ENCODE results near the gene BMP8A.
"Not testable (repeated sequence)": the region's sequence is repeated elsewhere in the genome, so short reads cannot be mapped to it uniquely, and the experiment has no call there.

The BMP8A gene

DNA sequence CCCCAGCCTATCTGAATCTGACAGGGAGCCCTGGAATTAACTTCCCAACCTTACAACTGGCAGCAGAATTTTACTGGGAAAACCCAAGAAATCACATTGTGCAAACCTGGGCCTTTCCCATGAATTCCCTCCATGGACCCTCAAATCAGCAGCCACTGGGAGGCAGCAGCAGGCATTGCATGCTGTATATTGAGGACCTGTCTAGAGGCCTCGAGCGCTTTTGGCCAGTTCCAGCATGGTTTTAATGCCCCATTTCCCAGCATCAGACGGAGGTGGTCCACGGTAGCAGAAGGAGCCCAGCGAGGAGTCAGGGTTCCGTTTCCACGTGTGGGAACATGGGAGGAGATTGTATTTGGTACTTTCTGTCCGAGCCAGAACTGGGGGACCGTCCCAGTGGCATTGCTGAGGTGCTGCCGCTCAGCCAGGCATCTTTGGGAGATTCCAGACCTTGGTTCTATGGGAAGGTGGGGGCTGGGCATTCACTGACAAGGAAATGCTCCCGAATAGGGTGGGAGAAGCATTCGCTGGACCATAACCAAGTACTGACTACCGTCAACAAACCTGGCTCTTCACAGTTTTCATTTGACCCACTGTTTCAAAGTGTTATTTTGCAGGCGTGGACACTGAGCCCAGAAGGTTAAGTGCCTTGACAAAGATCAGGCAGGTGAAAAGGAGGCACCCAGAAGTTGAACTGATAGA is 15.9 kb downstream of the BMP8A start:
- Mint-ChIP-seq H3K4me3 (no peak overlapping the region), H3K27ac (no peak overlapping the region), H3K9me3 (no peaks in the 10 kb centered on the region), H3K27me3 (no peaks in the 10 kb centered on the region), H3K4me1 (peaks cover 9% of the 10 kb centered on the region), H3K36me3 (no peaks in the 10 kb centered on the region)
- no peak for ATAC-seq (ENCODE audit: low read depth)
- no peak for DNase-seq (ENCODE audit: low spot score in 2 of 2)

DNA sequence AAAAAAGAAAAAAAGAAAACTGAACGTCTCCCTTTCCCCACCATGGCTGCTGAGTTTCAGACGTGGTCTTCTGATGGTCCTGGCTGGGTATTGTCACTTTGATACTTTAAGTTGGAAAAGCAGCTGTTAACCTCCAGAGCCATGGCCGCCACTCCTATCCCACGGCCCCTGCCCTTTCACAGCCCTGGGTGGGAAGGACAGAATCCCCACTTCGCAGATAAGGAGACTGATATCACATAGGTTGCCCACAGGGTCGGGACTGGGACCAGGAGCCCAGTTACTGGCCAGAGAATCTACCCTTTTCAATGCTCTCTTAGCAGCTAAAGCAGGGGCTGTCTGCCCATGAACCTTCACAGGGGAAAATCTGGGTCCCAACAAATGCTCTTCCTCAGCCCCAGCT is 16.8 kb downstream of the BMP8A start:
- Mint-ChIP-seq H3K27me3 (no peaks in the 10 kb centered on the region), H3K36me3 (no peaks in the 10 kb centered on the region), H3K4me3 (no peak overlapping the region), H3K9me3 (no peaks in the 10 kb centered on the region), H3K4me1 (peaks cover 9% of the 10 kb centered on the region), H3K27ac (no peak overlapping the region)
- ATAC-seq (ENCODE audit: low read depth) (no peak), DNase-seq (ENCODE audit: low spot score in 2 of 2) (no peak)

DNA sequence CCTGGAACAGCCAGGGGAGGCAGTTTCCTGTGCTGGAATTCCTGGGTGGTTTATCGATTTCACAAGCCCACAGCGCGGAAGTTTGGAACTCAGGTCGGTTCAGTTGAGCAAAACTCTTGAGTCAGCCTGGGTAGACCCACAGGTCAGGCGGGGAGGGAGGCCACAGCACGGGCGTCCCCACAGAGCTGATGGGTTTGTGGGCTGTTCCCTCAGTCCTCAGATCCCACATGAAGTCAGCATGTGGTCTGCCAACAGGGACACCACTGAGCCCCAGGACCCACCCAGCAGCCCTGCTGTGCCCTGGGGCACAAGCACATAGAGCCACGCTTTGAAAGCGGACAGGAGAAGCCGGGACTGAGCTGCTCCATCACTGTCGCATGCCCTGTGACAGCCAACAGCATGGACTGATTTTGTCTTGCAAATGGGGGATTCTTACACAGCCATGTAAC is 17.4 kb downstream of the BMP8A start:
- peak overlapping the region; percentile 76 for H3K4me3 Mint-ChIP-seq
- no peaks in the 10 kb centered on the region for H3K27me3 Mint-ChIP-seq
- H3K9me3 Mint-ChIP-seq = no peaks in the 10 kb centered on the region
- H3K4me1 Mint-ChIP-seq = peaks cover 9% of the 10 kb centered on the region
- DNase-seq (ENCODE audit: low spot score in 2 of 2) (no peak), ATAC-seq (ENCODE audit: low read depth) (peak; percentile 14)
- H3K36me3 Mint-ChIP-seq = no peaks in the 10 kb centered on the region
- H3K27ac Mint-ChIP-seq = no peak overlapping the region

DNA sequence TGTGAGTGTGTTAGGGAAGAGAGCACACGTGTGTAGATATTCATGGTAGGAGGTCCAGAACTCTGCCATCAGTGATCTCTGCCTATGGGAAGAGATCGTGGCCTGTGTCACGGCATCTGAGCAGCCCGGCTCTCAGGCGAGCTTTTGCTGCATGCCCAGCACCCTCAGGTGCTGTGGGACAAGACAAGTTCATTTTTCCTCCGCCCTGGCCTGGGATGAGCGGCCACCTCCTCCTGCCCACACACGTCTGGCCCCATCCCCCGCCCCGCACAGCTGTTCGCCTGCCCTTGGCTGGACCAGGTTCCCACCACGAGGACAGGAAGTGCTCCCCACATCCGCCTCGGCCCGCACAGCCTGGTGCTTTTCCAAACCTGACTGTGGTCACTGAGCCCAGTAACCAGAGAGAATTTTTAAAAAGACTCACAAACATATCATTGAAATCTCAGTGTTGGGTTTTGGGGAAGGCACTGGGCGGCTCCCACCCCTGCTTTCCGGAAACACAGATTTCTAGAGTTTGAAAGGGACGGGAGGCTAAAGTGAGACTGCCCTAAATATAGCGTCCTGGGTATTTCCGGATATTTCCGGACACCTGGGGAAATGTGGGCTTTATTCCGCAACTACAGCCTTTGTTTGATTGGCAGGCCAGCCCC is 18.0 kb downstream of the BMP8A start:
- Mint-ChIP-seq H3K27ac (no peak overlapping the region), H3K27me3 (no peaks in the 10 kb centered on the region), H3K9me3 (no peaks in the 10 kb centered on the region), H3K4me3 (peak overlapping the region; percentile 76), H3K36me3 (no peaks in the 10 kb centered on the region), H3K4me1 (peaks cover 9% of the 10 kb centered on the region)
- DNase-seq (ENCODE audit: low spot score in 2 of 2) (no peak), ATAC-seq (ENCODE audit: low read depth) (peak; percentile 22)

DNA sequence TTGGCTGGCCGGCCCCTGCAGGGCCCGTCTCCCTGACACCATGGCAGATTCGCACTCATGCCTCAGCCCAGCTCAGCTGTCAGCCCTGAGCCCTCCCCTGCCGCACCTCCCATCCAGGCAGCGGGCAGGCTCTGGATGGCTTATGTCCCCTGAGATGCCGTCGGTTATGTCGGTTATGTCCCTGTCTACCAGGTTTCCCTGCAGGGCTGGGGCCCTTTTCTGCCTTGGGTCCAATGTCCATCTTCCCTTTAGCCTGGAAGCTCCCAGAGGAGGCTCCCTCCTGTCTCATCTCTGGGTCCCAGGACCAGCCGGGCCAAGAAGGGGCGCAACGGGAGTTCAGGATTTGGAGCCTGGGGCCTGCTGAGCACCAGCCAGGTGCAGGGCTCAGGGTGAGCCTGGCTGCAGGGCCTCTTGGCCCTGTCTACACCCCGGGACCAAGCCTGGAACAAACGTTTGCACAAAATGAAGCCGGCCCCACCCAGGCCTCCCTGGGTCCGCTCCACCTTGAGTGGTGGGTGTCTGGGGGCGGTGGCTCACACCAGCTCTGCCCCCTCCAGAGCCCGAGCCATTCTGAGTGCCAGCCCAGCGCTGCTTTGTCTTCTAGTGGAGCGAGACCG is 19.2 kb downstream of the BMP8A start:
- not testable (repeated sequence) for H3K9me3 Mint-ChIP-seq; H3K27me3 Mint-ChIP-seq; ATAC-seq (ENCODE audit: low read depth); DNase-seq (ENCODE audit: low spot score in 2 of 2); H3K27ac Mint-ChIP-seq; H3K36me3 Mint-ChIP-seq
- peaks cover 12% of the 10 kb centered on the region for H3K4me1 Mint-ChIP-seq
- H3K4me3 Mint-ChIP-seq = peak overlapping the region; percentile 67

DNA sequence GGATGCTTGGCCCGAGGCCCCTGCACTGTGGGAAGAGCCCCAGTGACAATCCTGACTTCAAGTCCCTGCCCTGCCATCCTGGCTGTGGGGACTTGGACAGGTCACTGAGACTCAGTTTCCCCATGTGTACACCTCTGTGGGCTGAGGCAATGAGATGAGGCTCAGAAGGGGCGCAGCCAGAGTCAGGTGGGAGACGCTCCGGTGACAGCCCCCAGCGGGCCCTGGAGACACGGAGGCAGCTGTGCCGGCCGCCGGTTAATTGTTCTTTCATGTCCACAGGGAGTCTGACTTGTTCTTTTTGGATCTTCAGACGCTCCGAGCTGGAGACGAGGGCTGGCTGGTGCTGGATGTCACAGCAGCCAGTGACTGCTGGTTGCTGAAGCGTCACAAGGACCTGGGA is 20.0 kb downstream of the BMP8A start:
- H3K4me3 Mint-ChIP-seq; H3K9me3 Mint-ChIP-seq; H3K27me3 Mint-ChIP-seq; ATAC-seq (ENCODE audit: low read depth); DNase-seq (ENCODE audit: low spot score in 2 of 2); H3K36me3 Mint-ChIP-seq; H3K27ac Mint-ChIP-seq: not testable (repeated sequence)
- H3K4me1 Mint-ChIP-seq = peaks cover 12% of the 10 kb centered on the region

DNA sequence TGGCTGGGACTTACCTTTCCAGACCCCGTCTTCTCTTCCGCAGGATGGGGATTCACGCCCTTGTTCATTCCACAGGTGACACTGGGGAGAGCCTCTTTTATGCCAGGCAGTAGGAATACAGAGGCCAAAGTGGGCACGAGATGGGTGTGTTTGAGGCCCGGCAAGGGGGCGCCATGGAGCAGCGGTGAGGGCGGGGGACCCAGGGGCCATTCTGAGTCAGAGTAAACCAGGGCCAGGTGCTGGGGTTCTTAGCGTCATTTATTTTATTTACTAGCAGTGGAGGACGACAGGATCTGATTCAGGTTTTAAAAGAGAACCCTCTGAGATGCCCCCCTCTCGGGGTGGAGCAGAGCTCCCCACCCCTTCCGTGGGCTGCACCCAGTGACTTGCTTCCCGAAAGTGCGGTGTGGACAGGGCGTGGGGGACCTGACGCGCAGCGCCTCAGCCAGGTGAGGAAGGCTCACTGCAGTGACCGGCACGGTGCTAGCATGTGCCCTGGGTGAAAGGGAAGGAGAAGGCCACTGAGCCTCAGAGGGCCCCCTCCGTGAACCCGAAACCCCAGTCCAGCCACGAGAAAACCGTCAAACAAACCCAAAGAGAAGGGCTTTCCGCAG is 20.9 kb downstream of the BMP8A start:
- ATAC-seq (ENCODE audit: low read depth) = peak; percentile 53
- not testable (repeated sequence) for H3K4me3 Mint-ChIP-seq; H3K36me3 Mint-ChIP-seq; H3K9me3 Mint-ChIP-seq; DNase-seq (ENCODE audit: low spot score in 2 of 2); H3K27ac Mint-ChIP-seq; H3K27me3 Mint-ChIP-seq
- H3K4me1 Mint-ChIP-seq = peaks cover 12% of the 10 kb centered on the region

DNA sequence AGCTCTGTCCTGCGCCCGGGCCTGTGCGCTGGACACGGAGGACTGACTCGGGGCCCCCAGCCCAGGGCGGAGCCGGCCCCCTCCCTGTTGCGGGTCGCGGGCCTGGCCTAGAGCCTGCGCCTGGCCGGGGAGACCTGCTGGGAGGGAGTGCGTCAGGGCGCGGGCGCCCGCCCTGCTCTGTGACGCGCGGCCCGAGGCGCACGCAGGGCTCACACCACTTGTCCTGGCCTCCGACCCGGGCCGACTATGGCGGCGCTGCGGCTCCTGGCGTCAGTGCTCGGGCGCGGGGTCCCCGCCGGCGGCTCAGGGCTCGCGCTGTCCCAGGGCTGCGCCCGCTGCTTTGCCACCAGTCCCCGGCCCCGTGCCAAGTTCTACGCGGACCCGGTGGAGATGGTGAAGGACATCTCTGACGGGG is 23.3 kb downstream of the BMP8A start:
- not testable (repeated sequence) for H3K36me3 Mint-ChIP-seq; DNase-seq (ENCODE audit: low spot score in 2 of 2); H3K9me3 Mint-ChIP-seq; H3K27ac Mint-ChIP-seq; H3K27me3 Mint-ChIP-seq; H3K4me1 Mint-ChIP-seq; H3K4me3 Mint-ChIP-seq
- ATAC-seq (ENCODE audit: low read depth) = peak; percentile 71

DNA sequence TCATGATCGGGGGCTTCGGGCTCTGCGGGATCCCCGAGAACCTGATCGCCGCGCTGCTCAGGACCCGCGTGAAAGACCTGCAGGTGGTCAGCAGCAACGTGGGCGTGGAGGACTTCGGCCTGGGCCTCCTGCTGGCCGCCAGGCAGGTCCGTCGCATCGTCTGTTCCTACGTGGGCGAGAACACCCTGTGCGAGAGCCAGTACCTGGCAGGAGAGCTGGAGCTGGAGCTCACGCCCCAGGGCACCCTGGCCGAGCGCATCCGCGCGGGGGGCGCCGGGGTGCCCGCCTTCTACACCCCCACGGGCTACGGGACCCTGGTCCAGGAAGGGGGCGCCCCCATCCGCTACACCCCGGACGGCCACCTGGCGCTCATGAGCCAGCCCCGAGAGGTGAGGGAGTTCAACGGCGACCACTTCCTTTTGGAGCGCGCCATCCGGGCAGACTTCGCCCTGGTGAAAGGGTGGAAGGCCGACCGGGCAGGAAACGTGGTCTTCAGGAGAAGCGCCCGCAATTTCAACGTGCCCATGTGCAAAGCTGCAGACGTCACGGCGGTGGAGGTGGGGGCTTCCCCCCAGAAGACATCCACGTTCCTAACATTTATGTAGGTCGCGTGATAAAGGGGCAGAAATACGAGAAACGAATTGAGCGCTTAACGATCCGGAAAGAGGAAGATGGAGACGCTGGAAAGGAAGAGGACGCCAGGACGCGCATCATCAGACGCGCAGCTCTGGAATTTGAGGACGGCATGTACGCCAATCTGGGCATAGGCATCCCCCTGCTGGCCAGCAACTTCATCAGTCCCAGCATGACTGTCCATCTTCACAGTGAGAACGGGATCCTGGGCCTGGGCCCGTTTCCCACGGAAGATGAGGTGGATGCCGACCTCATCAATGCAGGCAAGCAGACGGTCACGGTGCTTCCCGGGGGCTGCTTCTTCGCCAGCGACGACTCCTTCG is 24.0 kb downstream of the BMP8A start:
- DNase-seq (ENCODE audit: low spot score in 2 of 2); H3K27ac Mint-ChIP-seq; H3K9me3 Mint-ChIP-seq; H3K36me3 Mint-ChIP-seq; H3K27me3 Mint-ChIP-seq; H3K4me1 Mint-ChIP-seq: not testable (repeated sequence)
- H3K4me3 Mint-ChIP-seq = peak overlapping the region; percentile 71
- peak; percentile 54 for ATAC-seq (ENCODE audit: low read depth)

DNA sequence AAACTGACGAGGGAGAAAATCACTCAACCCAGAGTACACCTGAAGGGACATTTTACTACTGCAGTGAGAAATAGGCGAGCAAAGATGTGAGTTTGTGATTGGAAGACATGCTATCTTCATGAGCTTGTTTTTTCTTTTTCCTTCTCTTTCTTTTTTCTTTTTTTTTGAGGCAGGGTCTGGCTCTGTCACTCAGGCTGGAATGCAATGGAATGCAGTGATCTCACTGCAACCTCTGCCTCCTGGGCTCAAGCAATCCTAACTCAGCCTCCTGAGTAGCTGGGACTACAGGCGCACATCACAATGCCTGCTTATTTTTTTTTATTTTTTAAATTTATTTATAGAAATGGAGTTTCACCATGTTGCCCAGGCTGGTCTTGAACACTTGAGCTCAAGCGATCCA is 25.4 kb downstream of the BMP8A start:
- not testable (repeated sequence) for H3K4me3 Mint-ChIP-seq; DNase-seq (ENCODE audit: low spot score in 2 of 2); ATAC-seq (ENCODE audit: low read depth); H3K36me3 Mint-ChIP-seq; H3K27ac Mint-ChIP-seq; H3K9me3 Mint-ChIP-seq; H3K4me1 Mint-ChIP-seq; H3K27me3 Mint-ChIP-seq

DNA sequence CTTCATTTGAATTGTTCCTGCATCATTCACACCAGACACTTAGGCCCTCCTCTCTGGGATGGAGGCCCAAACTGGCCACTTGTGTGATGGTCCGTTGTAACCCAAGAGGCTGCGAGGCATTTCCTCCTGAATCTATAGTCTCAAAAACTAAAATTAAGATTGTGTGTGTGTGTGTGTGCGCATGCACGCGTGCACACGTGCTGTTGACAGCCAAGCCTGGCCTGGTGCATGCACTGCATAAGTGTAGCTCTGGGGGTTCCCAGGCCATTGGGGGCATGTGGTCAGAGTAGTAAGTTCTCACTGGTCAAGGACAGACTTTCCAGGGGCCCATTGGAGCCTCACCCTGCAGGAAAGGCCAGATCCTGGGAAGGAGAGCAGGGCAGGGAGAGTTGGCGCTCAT is 26.5 kb downstream of the BMP8A start:
- not testable (repeated sequence) for H3K27ac Mint-ChIP-seq, H3K36me3 Mint-ChIP-seq, H3K27me3 Mint-ChIP-seq

DNA sequence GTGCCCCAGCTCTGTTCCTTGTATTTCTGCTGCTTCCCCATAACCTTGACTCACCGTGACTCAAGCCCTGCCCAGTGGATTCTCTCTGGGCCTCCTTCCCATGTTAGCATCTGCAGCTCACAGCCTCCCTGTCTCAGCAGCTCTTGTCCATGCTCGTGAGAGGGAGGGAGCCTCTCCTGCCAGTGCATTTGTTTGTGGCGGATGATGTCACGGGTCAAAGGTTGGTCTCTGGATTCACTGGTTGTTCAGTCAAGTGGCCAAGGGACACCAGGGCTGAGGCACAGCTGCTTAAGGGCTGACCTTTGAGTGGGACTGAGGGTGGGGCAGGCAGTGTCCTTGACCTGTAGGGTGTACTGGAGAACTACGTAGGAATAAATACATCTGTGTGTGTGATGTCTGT is 27.9 kb downstream of the BMP8A start:
- H3K4me3 Mint-ChIP-seq; H3K9me3 Mint-ChIP-seq; H3K27me3 Mint-ChIP-seq; H3K36me3 Mint-ChIP-seq; ATAC-seq (ENCODE audit: low read depth); DNase-seq (ENCODE audit: low spot score in 2 of 2); H3K27ac Mint-ChIP-seq; H3K4me1 Mint-ChIP-seq: not testable (repeated sequence)

More for the DNA sequence above, 26.5 kb downstream of the BMP8A start:
- H3K4me1 Mint-ChIP-seq; H3K9me3 Mint-ChIP-seq; DNase-seq (ENCODE audit: low spot score in 2 of 2); ATAC-seq (ENCODE audit: low read depth); H3K4me3 Mint-ChIP-seq: not testable (repeated sequence)

DNA sequence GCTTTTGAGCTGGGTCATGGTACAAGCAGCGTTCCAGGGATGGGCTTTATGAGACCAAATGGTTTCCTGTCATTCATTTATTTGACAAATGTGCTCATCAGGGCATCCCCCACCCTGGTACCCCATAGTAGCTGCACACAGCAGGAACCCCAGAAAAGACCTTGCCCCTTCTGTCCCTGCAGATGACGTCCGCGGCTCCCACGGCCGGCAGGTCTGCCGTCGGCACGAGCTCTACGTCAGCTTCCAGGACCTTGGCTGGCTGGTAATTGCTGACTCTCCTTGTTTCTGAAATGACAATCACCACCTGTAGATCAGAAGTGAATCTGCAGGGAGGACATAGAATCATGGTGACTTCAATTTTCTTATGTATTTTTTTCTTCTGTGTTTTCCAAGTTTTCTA is 30.8 kb downstream of the BMP8A start:
- ATAC-seq (ENCODE audit: low read depth); H3K27ac Mint-ChIP-seq; H3K27me3 Mint-ChIP-seq; H3K4me3 Mint-ChIP-seq; H3K9me3 Mint-ChIP-seq; H3K36me3 Mint-ChIP-seq; DNase-seq (ENCODE audit: low spot score in 2 of 2): not testable (repeated sequence)
- peaks cover 20% of the 10 kb centered on the region for H3K4me1 Mint-ChIP-seq
